Activated CD4-positive, alpha-beta memory T cell treated with anti-CD3 and anti-CD28 coated beads, Interleukin-2, amount 10 ng/mL, durations not matched to agents 7 days and 5 days (primary cell): ENCODE measurements around the gene SEC11A. TPM values are rescaled to one million over a fixed set of nuclear protein-coding genes. Genes with fewer than 3 reads are reported as not detected.
A peak's percentile ranks its signal among the peaks of the same experiment; 100 is the strongest.

Experiments
- CTCF ChIA-PET: fragments of 350-600 bp; sonication (Branson Sonifier 250); formaldehyde crosslinking; loops from one replicate; lab custom pipeline; 2021; ENCODE audit warnings: antibody characterized with exemption, inconsistent platforms; lab: Charles Lee
- POLR2A ChIA-PET: fragments of 350-600 bp; sonication (Branson Sonifier 250); formaldehyde crosslinking; loops from one replicate; lab custom pipeline; 2021; ENCODE audit warnings: antibody characterized with exemption; lab: Charles Lee
- DNase-seq: peaks from one replicate; pipeline ENCODE4 v3.0.0-alpha.2; 2020
- H3K27ac Mint-ChIP-seq: one replicate; pipeline ENCODE4 v1.8.0; 2021; ENCODE audit warnings: mild to moderate bottlenecking, mixed read lengths
- H3K27me3 Mint-ChIP-seq: one replicate; pipeline ENCODE4 v1.8.0; 2021; ENCODE audit warnings: mixed read lengths
- H3K36me3 Mint-ChIP-seq: one replicate; pipeline ENCODE4 v1.8.0; 2021; ENCODE audit warnings: low read depth, mixed read lengths
- H3K4me1 Mint-ChIP-seq: one replicate; pipeline ENCODE4 v1.8.0; 2021; ENCODE audit warnings: mixed read lengths
- H3K4me3 Mint-ChIP-seq: one replicate; pipeline ENCODE4 v1.8.0; 2021; ENCODE audit warnings: mild to moderate bottlenecking, mixed read lengths
- H3K9me3 Mint-ChIP-seq: one replicate; pipeline ENCODE4 v1.8.0; 2021; ENCODE audit warnings: mixed read lengths
- total RNA-seq, 2 experiments: library from RNA; stranded (reverse); gene quantifications; one replicate each; pipeline ENCODE4 v1.2.3, GENCODE V29; 2021

The SEC11A gene
- total RNA-seq, 2 experiments from 2014 or later: 132 to 139 TPM

DNA sequence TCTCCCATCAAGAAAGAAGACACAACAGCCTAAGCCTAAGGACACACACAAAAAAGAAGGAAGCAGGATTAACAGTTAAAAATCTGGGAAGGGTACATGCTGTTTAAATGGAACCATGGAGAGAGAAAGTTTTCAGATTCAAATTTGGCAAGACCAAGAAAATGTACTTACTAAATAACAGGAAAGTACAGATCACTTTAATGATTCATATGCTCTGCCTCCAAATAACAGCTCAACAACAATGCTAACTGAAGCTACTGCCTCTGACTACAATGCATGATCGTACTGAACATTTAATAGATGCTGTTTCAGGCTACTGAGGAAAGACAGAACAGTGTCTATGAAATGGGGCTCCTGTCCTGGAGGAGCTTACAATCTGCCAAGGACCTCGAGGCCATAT, 49.6 kb downstream of the SEC11A start:
- H3K4me1 Mint-ChIP-seq: peaks cover 15% of the 10 kb centered on the region
- H3K36me3 Mint-ChIP-seq: peaks cover 56% of the 10 kb centered on the region

DNA sequence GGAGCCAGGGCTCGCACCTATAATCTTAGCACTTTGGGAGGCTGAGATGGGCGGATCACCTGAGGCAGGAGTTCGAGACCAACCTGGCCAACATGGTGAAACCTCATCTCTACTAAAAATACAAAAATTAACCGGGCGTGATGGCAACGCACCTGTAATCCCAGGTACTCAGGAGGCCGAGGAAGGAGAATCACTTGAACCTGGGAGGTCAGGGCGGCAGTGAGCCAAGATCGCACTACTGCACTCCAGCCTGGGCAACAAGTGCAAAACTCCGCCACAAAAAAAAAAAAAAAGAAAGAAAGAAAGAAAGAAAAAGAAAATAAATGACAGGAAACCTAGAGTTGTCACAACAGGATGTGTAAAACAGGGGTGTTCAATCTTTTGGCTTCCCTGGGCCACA, 54.9 kb downstream of the SEC11A start:
- Mint-ChIP-seq H3K27me3 (no peaks in the 10 kb centered on the region), H3K9me3 (no peaks in the 10 kb centered on the region), H3K4me3 (no peak overlapping the region), H3K27ac (no peak overlapping the region), H3K36me3 (peaks cover 26% of the 10 kb centered on the region), H3K4me1 (peaks cover 21% of the 10 kb centered on the region)
- no peak for DNase-seq
- ChIA-PET CTCF (no interaction called here), POLR2A (no interaction called here)

More for the DNA sequence above, 49.6 kb downstream of the SEC11A start:
- Mint-ChIP-seq H3K9me3 (no peaks in the 10 kb centered on the region), H3K27ac (no peak overlapping the region), H3K4me3 (no peak overlapping the region), H3K27me3 (no peaks in the 10 kb centered on the region)
- DNase-seq: no peak
- ChIA-PET POLR2A (no interaction called here), CTCF (interaction anchor here (0.8 to 1.6 kb wide), 3 partner anchors 12 to 86 kb away, joined by 3 to 4 read pairs (median 3); no protein-coding TSS in a partner anchor)

DNA sequence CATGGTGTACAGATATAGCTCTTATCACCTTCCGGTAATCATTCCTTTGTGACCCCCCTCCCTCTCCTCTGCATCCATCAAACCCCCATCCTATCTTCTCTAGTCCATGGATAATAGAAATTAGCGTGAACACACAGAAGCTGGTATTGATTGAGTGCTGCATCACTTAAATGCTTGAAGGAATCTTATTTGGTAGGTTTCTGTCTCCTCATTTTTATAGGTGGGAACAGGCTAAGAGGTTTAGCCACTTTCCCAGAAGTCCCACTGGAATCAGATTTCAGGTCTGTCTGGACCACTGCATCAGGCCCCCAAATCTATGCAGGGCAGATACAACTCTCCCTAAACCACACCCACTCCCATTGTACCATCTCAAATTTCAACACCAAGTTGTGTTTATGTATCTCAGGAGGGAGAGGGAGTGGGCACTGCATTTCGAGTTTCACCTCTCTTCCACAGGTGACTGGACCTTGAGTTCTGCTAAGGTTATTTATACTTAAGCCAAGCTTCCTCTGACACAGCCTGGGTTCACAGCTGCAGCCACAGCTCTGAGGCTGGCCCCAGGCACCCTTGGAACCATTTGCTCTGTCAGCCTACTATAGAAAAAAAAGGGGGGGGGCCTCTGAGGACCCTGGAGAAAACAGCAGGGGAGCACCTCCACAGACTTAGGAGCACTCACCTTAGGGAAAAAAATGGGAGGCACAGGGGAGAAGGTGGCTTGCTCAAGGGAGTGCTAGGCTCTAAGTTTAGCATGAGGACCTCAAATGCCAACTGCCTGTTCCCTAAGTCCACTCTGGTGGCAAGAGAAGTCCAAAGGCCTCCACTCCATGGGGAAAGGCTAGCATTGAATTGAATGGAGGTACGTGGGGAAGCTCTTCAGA, 55.8 kb downstream of the SEC11A start:
- Mint-ChIP-seq H3K27ac (no peak overlapping the region), H3K27me3 (no peaks in the 10 kb centered on the region), H3K36me3 (peaks cover 19% of the 10 kb centered on the region), H3K4me3 (peak overlapping the region; percentile 22), H3K4me1 (peaks cover 24% of the 10 kb centered on the region), H3K9me3 (no peaks in the 10 kb centered on the region)
- ChIA-PET CTCF (interaction anchor here (0.6 to 6.1 kb wide), 6 partner anchors 17 to 218 kb away, joined by 3 to 36 read pairs (median 4); partner anchors contain the start of gene SEC11A), POLR2A (interaction anchor here (2.8 to 5.3 kb wide), 3 partner anchors 56 to 86 kb away, joined by 10 to 21 read pairs (median 17); partner anchors contain the start of gene SEC11A)
- DNase-seq: no peak

DNA sequence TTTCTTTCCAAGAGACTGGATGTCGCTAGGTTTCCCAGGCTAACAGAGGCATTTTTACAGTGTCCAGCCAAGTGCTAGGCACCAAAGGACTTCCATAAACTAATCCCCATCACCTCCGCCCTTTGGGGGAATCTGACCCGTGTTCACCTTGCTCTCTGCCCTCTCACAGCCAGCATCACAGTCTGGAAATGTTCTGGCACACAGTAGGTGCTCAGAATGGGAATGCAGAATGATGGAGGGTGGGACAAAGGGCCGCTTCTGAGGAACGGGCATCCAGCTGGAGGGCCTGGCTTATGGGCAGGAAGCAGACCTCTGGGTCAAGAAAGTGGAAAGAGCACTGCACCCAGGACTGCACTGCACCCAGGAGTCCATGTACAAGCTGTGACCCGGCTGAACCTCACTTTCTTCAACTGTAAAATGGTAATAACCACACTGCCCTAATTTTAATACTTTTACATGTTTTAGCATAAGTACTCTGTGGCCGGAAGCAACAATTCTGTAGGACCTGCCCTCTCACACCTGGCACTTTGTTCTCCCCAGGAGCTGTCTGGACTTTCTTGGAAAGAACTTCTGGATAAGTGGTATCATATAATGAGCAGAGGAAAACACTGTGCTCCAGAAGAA, 57.0 kb downstream of the SEC11A start:
- DNase-seq: no peak
- Mint-ChIP-seq H3K9me3 (no peaks in the 10 kb centered on the region), H3K27me3 (no peaks in the 10 kb centered on the region), H3K4me3 (peak overlapping the region; percentile 68), H3K4me1 (peaks cover 29% of the 10 kb centered on the region), H3K36me3 (peaks cover 9% of the 10 kb centered on the region), H3K27ac (peak overlapping the region; percentile 76)
- CTCF ChIA-PET: interaction anchor here (0.7 to 6.1 kb wide), 21 partner anchors 22 to 405 kb away, joined by 3 to 36 read pairs (median 4); partner anchors contain the start of gene SEC11A
- POLR2A ChIA-PET: interaction anchor here (0.8 to 5.3 kb wide), 11 partner anchors 10 to 90 kb away, joined by 3 to 24 read pairs (median 6); partner anchors contain the start of gene SEC11A

DNA sequence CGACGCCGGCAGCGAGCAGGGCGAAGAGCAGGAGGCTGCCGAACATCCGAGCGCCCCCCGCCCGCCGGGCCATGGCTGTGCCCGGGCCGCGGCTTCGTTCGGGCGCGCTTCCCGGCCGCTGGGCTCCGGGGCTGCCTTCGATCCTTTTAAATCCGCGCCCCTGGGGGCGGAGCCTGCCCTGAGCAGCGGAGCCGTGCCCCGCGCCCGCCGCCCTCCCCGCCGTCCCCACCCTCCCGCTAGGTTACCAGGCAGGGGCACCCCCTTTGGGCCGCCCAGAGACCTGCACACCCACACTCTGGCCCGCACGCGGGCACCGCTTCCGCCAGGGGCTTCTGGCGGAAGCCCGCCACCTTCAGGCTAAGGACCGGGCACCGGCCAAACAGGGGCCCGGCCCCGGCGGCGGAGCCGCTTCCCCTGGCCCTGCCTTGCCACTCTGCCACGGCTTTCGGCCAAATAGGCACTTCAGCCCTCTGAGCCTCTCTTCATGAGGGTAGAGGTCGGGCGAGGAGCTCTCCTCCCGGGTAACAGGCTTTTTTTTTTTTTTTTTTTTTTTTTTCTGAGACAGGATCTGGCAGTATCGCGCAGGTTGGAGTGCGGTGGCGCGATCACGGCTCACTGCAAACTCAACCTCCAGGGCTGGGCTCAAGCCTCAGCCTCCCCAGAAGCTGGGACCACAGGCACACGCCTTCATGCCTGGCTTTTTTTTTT, 57.7 kb downstream of the SEC11A start, which contains the start of gene NMB:
TSS of gene NMB (minus strand) at position 120 of the 708 bp plus-strand sequence. CDS start at position 73, 47 bp downstream.
- CTCF ChIA-PET: interaction anchor here (0.6 to 6.1 kb wide), 22 partner anchors 9 to 406 kb away, joined by 3 to 36 read pairs (median 4); partner anchors contain the start of gene SEC11A
- H3K9me3 Mint-ChIP-seq: no peaks in the 10 kb centered on the region
- POLR2A ChIA-PET: interaction anchor here (0.8 to 5.3 kb wide), 12 partner anchors 10 to 91 kb away, joined by 3 to 24 read pairs (median 6); partner anchors contain the start of gene SEC11A
- peak within 1 kb of the TSS; percentile 76 for H3K27ac Mint-ChIP-seq
- H3K4me3 Mint-ChIP-seq: peak within 1 kb of the TSS; percentile 73
- H3K36me3 Mint-ChIP-seq: peaks cover 11% of the 10 kb centered on the region
- DNase-seq: peak; percentile 83
- peaks cover 35% of the 10 kb centered on the region for H3K4me1 Mint-ChIP-seq
- H3K27me3 Mint-ChIP-seq: no peaks in the 10 kb centered on the region

DNA sequence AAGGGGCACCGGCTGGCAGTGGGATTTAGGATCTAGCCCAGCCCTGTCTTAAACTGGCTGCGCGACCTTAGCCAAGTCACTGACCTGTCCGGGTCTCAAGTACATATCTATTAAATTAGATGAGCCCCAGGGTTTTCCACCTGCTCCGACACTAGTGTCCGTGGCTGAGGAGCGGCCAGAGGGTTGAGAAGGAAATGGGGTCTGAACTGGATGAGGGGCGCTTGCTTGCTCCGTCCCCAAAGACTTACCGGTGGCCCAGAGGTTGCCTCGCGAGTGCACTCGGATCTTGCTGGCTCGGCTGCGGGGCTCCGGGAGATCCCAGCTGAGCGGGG, 58.2 kb downstream of the SEC11A start:
- peak overlapping the region; percentile 73 for H3K4me3 Mint-ChIP-seq
- no peaks in the 10 kb centered on the region for H3K27me3 Mint-ChIP-seq
- peaks cover 11% of the 10 kb centered on the region for H3K36me3 Mint-ChIP-seq
- H3K9me3 Mint-ChIP-seq: no peaks in the 10 kb centered on the region
- no peak overlapping the region for H3K27ac Mint-ChIP-seq
- no peak for DNase-seq
- ChIA-PET CTCF (interaction anchor here (1.5 to 6.1 kb wide), 3 partner anchors 26 to 59 kb away, joined by 6 to 36 read pairs (median 10); partner anchors contain the start of gene SEC11A), POLR2A (interaction anchor here (1.8 to 5.3 kb wide), 5 partner anchors 25 to 92 kb away, joined by 4 to 24 read pairs (median 17); partner anchors contain the start of gene SEC11A)
- H3K4me1 Mint-ChIP-seq: peaks cover 40% of the 10 kb centered on the region

DNA sequence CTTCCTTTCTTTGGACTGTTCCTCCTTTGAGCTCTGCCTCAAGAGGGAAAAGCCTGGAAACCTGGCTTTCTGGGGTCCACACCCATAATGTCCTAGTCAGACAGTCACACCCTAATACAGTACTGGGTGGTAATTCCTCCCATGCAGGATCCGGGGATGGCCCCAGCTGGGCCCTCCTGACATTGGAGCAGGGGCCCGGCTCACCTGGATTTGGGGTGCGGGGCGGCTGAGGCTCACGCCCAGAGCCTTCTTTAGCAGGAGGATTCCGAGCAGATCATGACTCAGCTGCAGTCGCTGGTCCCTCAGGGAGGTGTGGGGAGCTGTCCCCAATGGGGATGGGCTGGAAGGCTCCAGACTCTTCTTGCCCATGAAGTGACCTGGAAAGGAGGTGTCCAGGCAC, 59.0 kb downstream of the SEC11A start:
- peaks cover 17% of the 10 kb centered on the region for H3K36me3 Mint-ChIP-seq
- H3K27ac Mint-ChIP-seq: no peak overlapping the region
- ChIA-PET CTCF (interaction anchor here (1.9 to 6.1 kb wide), 4 partner anchors 25 to 70 kb away, joined by 6 to 36 read pairs (median 9); partner anchors contain the start of genes SEC11A and ZSCAN2), POLR2A (interaction anchor here (1.8 to 5.3 kb wide), 6 partner anchors 25 to 92 kb away, joined by 4 to 42 read pairs (median 18); partner anchors contain the start of gene SEC11A)
- H3K4me3 Mint-ChIP-seq: peak overlapping the region; percentile 73
- no peak for DNase-seq
- peaks cover 46% of the 10 kb centered on the region for H3K4me1 Mint-ChIP-seq
- H3K9me3 Mint-ChIP-seq: no peaks in the 10 kb centered on the region
- no peaks in the 10 kb centered on the region for H3K27me3 Mint-ChIP-seq

DNA sequence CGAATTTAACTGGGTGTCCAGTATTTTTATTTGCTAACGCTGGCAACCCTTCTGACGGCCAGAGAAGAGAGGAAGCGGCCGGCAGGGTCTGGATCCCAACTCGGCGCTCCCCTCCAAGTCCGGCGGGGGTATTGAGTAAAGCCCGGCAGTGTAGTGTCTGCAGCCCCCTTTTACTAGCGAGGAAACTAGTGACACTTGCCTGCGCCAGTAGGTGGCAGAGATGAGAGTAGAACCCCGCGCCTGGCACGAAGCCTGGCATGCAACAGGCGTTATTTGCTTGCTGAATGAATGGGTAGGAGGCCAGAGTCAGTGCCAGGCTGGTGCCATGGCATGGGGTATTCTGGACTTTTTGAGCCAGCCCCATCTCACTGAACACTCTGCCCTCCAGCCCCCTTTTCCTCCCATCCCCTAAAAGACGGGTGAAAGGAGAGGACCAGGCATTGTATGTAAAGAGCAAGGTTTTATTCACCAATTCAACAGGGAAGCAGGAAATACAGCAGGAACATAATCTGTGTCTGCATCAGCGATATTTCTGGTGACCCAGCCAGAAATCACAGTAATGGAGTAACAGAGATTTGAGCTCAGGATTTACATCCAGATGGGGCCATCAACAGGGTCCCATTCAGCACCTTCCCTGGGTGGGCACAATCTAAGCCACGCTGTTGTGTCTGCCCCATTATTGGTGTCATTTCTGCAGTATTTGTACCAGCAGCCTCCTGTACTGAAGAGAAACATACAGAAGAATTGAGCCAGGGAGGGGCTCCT, 61.1 kb downstream of the SEC11A start:
- H3K4me3 Mint-ChIP-seq: peak overlapping the region; percentile 99
- H3K27me3 Mint-ChIP-seq: no peaks in the 10 kb centered on the region
- ChIA-PET POLR2A (interaction anchor here (0.6 to 5.3 kb wide), 27 partner anchors 12 to 449 kb away, joined by 3 to 42 read pairs (median 4); partner anchors contain the start of genes SEC11A and ZSCAN2), CTCF (interaction anchor here (0.9 to 6.1 kb wide), 14 partner anchors 11 to 273 kb away, joined by 3 to 36 read pairs (median 8); partner anchors contain the start of genes SEC11A and ZSCAN2)
- DNase-seq: peak; percentile 83
- no peaks in the 10 kb centered on the region for H3K9me3 Mint-ChIP-seq
- peak overlapping the region; percentile 55 for H3K27ac Mint-ChIP-seq
- H3K36me3 Mint-ChIP-seq: peaks cover 18% of the 10 kb centered on the region
- peaks cover 50% of the 10 kb centered on the region for H3K4me1 Mint-ChIP-seq

DNA sequence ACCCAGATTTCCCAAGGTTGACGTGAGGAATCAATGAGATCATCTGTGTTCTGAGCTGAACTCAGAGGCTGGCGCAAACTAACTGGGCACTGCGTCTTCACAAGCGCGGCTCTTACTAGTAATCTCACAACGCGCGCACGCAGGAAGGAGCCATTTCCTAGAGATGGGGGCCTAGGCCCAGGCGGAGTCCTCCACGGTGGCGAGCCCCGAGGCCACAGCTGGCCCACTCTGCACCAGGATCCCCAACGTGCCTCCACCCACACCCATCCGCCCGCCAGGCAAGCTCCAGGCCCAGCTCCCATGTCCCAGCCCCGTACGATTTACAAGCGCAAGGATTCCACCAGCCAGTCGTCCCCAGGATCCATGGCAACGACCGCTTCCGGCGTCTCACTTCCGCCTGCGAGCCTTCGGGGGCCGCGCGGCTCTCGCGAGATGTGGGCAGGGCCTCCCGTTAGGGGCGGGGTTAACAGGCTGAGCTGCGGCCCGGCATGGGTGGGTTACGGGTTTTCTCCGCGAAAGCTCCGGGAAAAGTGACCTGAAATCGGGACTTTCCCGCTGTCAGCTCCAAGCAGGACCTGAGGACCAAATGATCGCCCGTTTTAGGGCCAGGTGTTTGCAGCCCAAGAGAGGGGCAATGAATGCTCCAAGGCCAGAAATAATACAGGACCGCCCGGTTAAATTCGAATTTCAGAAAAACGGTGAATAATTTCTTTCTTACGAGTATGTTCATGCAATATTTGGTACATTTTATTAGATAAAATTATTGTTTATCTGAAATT, 61.8 kb downstream of the SEC11A start, which contains the start of gene WDR73:
TSS of gene WDR73 (minus strand) at position 374 of the 779 bp plus-strand sequence. CDS start at position 365, 9 bp downstream.
- ChIA-PET POLR2A (interaction anchor here (0.6 to 4.6 kb wide), 24 partner anchors 12 to 449 kb away, joined by 3 to 42 read pairs (median 4); partner anchors contain the start of genes SEC11A and ZSCAN2), CTCF (interaction anchor here (0.8 to 3.2 kb wide), 14 partner anchors 12 to 274 kb away, joined by 3 to 22 read pairs (median 4); partner anchors contain the start of gene ZSCAN2)
- peak within 1 kb of the TSS; percentile 99 for H3K4me3 Mint-ChIP-seq
- H3K36me3 Mint-ChIP-seq: peaks cover 18% of the 10 kb centered on the region
- peaks cover 50% of the 10 kb centered on the region for H3K4me1 Mint-ChIP-seq
- DNase-seq: peak; percentile 98
- peak within 1 kb of the TSS; percentile 83 for H3K27ac Mint-ChIP-seq
- no peaks in the 10 kb centered on the region for H3K27me3 Mint-ChIP-seq
- no peaks in the 10 kb centered on the region for H3K9me3 Mint-ChIP-seq

DNA sequence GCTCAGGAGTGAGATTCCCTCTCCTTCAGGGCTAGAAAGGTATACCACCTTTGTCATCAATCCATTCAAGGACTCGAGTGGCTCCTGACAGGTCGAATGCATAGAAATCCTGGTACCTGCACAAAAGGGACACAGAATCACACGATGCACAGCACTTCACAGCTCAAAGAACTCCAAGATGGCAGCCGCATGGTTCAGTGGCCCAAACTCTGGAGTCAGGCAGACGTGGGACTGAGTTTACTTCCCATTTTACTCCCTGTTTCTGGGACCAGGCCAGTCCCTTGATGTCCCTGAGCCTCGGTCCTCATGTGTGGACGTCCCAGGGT, 62.4 kb downstream of the SEC11A start:
- no peak for DNase-seq
- H3K27ac Mint-ChIP-seq: peak overlapping the region; percentile 83
- CTCF ChIA-PET: interaction anchor here (0.8 to 3.2 kb wide), 11 partner anchors 16 to 275 kb away, joined by 3 to 22 read pairs (median 5); no protein-coding TSS in a partner anchor
- no peaks in the 10 kb centered on the region for H3K27me3 Mint-ChIP-seq
- H3K36me3 Mint-ChIP-seq: peaks cover 21% of the 10 kb centered on the region
- peaks cover 49% of the 10 kb centered on the region for H3K4me1 Mint-ChIP-seq
- peak overlapping the region; percentile 99 for H3K4me3 Mint-ChIP-seq
- no peaks in the 10 kb centered on the region for H3K9me3 Mint-ChIP-seq
- POLR2A ChIA-PET: interaction anchor here (1.0 to 4.6 kb wide), 19 partner anchors 12 to 257 kb away, joined by 3 to 42 read pairs (median 4); partner anchors contain the start of genes SEC11A and ZSCAN2
